GM18861 (cell line): Measurements from ENCODE around the gene FADS2.

ENCODE experiments used
- ATAC-seq: cut with Tn5 transposase; IDR thresholded peaks from one replicate; pipeline ENCODE4 v1.9.1; 2021; ENCODE audit not compliant: unreplicated experiment

The FADS2 gene

GRCh38 chr11:61820174-61820573 is 7.9 kb upstream of the FADS2 start:
- no peak for ATAC-seq

GRCh38 chr11:61826930-61827570 is 1.1 kb upstream of the FADS2 start:
- no peak for ATAC-seq

- ATAC-seq: peak; percentile 15
Observed at GRCh38 chr11:61828379-61828628, 204 bp downstream of the FADS2 start.

GRCh38 chr11:61828629-61829407 is 718 bp downstream of the FADS2 start:
- no peak for ATAC-seq

GRCh38 chr11:61829806-61830205 is 1.7 kb downstream of the FADS2 start:
- no peak for ATAC-seq

GRCh38 chr11:61830237-61831105 is 2.4 kb downstream of the FADS2 start:
- ATAC-seq: no peak

GRCh38 chr11:61832207-61832606 is 4.1 kb downstream of the FADS2 start:
- ATAC-seq: no peak

GRCh38 chr11:61832754-61833153 is 4.7 kb downstream of the FADS2 start:
- no peak for ATAC-seq

- no peak for ATAC-seq
Observed at GRCh38 chr11:61833471-61833870, 5.4 kb downstream of the FADS2 start.

GRCh38 chr11:61833926-61834277 is 5.8 kb downstream of the FADS2 start:
- no peak for ATAC-seq

- ATAC-seq: peak; percentile 80
Observed at GRCh38 chr11:61834278-61835048, 6.4 kb downstream of the FADS2 start.

GRCh38 chr11:61836193-61836592 is 8.1 kb downstream of the FADS2 start:
- ATAC-seq: no peak

- ATAC-seq: no peak
Observed at GRCh38 chr11:61837411-61838005, 9.4 kb downstream of the FADS2 start.

GRCh38 chr11:61838501-61838900 is 10.4 kb downstream of the FADS2 start:
- ATAC-seq: no peak

GRCh38 chr11:61838921-61839320 is 10.8 kb downstream of the FADS2 start:
- ATAC-seq: no peak

GRCh38 chr11:61839742-61840141 is 11.6 kb downstream of the FADS2 start:
- ATAC-seq: no peak

GRCh38 chr11:61840371-61840770 is 12.3 kb downstream of the FADS2 start:
- ATAC-seq: no peak

GRCh38 chr11:61841636-61842527 is 13.8 kb downstream of the FADS2 start:
- no peak for ATAC-seq

GRCh38 chr11:61842528-61842820 is 14.4 kb downstream of the FADS2 start:
- ATAC-seq: no peak

GRCh38 chr11:61844909-61845565 is 16.9 kb downstream of the FADS2 start:
- no peak for ATAC-seq
